Mucosa of descending colon (tissue), 3 donors: Measurements from ENCODE around the gene KLHL22. TPM values are rescaled to one million over a fixed set of nuclear protein-coding genes. Genes with fewer than 3 reads are reported as not detected.
"Not testable (repeated sequence)": the region's sequence is repeated elsewhere in the genome, so short reads cannot be mapped to it uniquely, and the experiment has no call there.

ENCODE experiments used
- ATAC-seq: fragments of 200-7000 bp; cut with Tn5 transposase; one replicate; pipeline ENCODE4 v1.9.1; 2020; ENCODE audit warnings: mild to moderate bottlenecking, moderate library complexity
- DNase-seq, 3 donors: peaks; one replicate each; pipeline ENCODE4 v3.0.0-alpha.2; 2020
- H3K36me3 ChIP-seq: fragments of 200-600 bp; one replicate; pipeline ENCODE4 v1.8.0; 2021; ENCODE audit warnings: low read depth, mild to moderate bottlenecking
- H3K4me1 ChIP-seq: fragments of 200-600 bp; one replicate; pipeline ENCODE4 v1.8.0; 2021; ENCODE audit warnings: low read depth, mild to moderate bottlenecking
- H3K4me3 ChIP-seq: fragments of 200-600 bp; one replicate; pipeline ENCODE4 v1.8.0; 2021; ENCODE audit warnings: mild to moderate bottlenecking
- H3K9me3 ChIP-seq: fragments of 200-600 bp; one replicate; pipeline ENCODE4 v1.8.0; 2021; ENCODE audit warnings: mild to moderate bottlenecking
- CTCF ChIP-seq: fragments of 200-600 bp; IDR thresholded peaks from one replicate; pipeline ENCODE4 v1.8.0; 2022; ENCODE audit warnings: antibody characterized with exemption, mild to moderate bottlenecking
- intact Hi-C, 2 donors: fragments of 100-400 bp; cut with DNase I in 1 of 2; cut with micrococcal nuclease in 1 of 2; formaldehyde crosslinking; loops; one replicate each; pipeline versions ENCODE4 v1.11.0 to v1.11.1; 2022; cut with DNase I, micrococcal nuclease
- total RNA-seq, 3 donors: library from RNA; stranded (reverse); fragmentation: NEBNext Ultra II Directional in 2 of 3; extraction: Animal tissue kit (Norgen Biotek cat#: 25700) in 2 of 3; gene quantifications; one replicate each; pipeline versions ENCODE4 v1.2.1 to v1.2.4, GENCODE V29; 2021 to 2023
- donor health status: DM: no; HTN: no; CAD: no; lungs with moderate emphysema.
- donor health status: DM: no; HTN: no; CAD: no.
- donor health status: DM: no; HTN: yes; CAD: no.

Gene KLHL22
- total RNA-seq, 3 donors from 2014 or later: 9.5 to 24.1 (median 14.7) TPM

- intact Hi-C loops: no loop called here
- no peak for ATAC-seq
- no peak for TF ChIP-seq CTCF
Observed at GRCh38 chr22:20471126-20471833, 24.3 kb downstream of the KLHL22 start.

GRCh38 chr22:20470525-20470924 lies 25.1 kb downstream of the KLHL22 start:
- H3K4me3 ChIP-seq, H3K4me1 ChIP-seq, H3K36me3 ChIP-seq, intact Hi-C loops, H3K9me3 ChIP-seq, DNase-seq, ATAC-seq: not testable (repeated sequence)

More at GRCh38 chr22:20471126-20471833, 24.3 kb downstream of the KLHL22 start:
- no peaks in the 10 kb centered on the region for H3K9me3 ChIP-seq
- DNase-seq: no peak
- H3K4me1 ChIP-seq: no peaks in the 10 kb centered on the region
- no peaks in the 10 kb centered on the region for H3K36me3 ChIP-seq
- H3K4me3 ChIP-seq: no peak overlapping the region

- intact Hi-C loops: no loop called here
Observed at GRCh38 chr22:20469110-20469868, 26.3 kb downstream of the KLHL22 start.

GRCh38 chr22:20466659-20467379 lies 28.8 kb downstream of the KLHL22 start:
- no peaks in the 10 kb centered on the region for H3K4me1 ChIP-seq
- no peak for TF ChIP-seq CTCF
- no peak for ATAC-seq
- intact Hi-C loops: no loop called here
- no peak overlapping the region for H3K4me3 ChIP-seq
- no peaks in the 10 kb centered on the region for H3K36me3 ChIP-seq
- H3K9me3 ChIP-seq: no peaks in the 10 kb centered on the region
- no peak for DNase-seq

More at GRCh38 chr22:20469110-20469868, 26.3 kb downstream of the KLHL22 start:
- Histone ChIP-seq H3K9me3 (no peaks in the 10 kb centered on the region), H3K4me3 (no peak overlapping the region), H3K4me1 (no peaks in the 10 kb centered on the region), H3K36me3 (no peaks in the 10 kb centered on the region)
- TF ChIP-seq CTCF: no peak
- ATAC-seq: no peak
- no peak for DNase-seq

GRCh38 chr22:20465759-20466077 lies 29.9 kb downstream of the KLHL22 start:
- TF ChIP-seq CTCF: no peak

More at GRCh38 chr22:20465759-20466077, 29.9 kb downstream of the KLHL22 start:
- Histone ChIP-seq H3K4me3 (no peak overlapping the region), H3K36me3 (no peaks in the 10 kb centered on the region), H3K9me3 (no peaks in the 10 kb centered on the region), H3K4me1 (no peaks in the 10 kb centered on the region)
- DNase-seq: no peak
- intact Hi-C loops: no loop called here
- no peak for ATAC-seq
